HL-60 (cell line): ENCODE data around the gene TBC1D22A.

Source experiments
- DNase-seq, 2 experiments: peaks; one replicate each; pipeline ENCODE4 v3.0.0-alpha.2; 2010 to 2020; ENCODE audit warnings: low read depth in 1 of 2, low spot score in 1 of 2
- H3K27ac ChIP-seq: fragments of 250-450 bp; sonication (Bioruptor Pico); replicated peaks from 2 replicates; pipeline ENCODE4 v1.5.1; 2020; ENCODE audit warnings: mild to moderate bottlenecking, moderate library complexity
- H3K27me3 ChIP-seq: fragments of 250-450 bp; sonication (Bioruptor Pico); 2 replicates; pipeline ENCODE4 v1.5.1; 2021; ENCODE audit warnings: mild to moderate bottlenecking, moderate library complexity; ENCODE audit not compliant: insufficient read depth, poor library complexity, severe bottlenecking
- H3K4me3 ChIP-seq: replicated peaks from 2 replicates; pipeline ENCODE4 v1.5.1; 2011; ENCODE audit warnings: mild to moderate bottlenecking, control low read depth, low read length; ENCODE audit not compliant: insufficient read depth
- CTCF ChIP-seq: IDR thresholded peaks from one replicate; pipeline ENCODE4 v1.5.1; 2011; ENCODE audit warnings: low read length, control low read depth, inconsistent platforms; ENCODE audit not compliant: insufficient read depth
- GABPA ChIP-seq: IDR thresholded peaks from 2 replicates; pipeline ENCODE4 v1.6.1; 2012; ENCODE audit warnings: low read depth
- POLR2AphosphoS5 ChIP-seq: IDR thresholded peaks from 2 replicates; pipeline ENCODE4 v1.6.1; 2012; ENCODE audit warnings: low read depth
- REST ChIP-seq: IDR thresholded peaks from 2 replicates; pipeline ENCODE4 v1.6.1; 2012; ENCODE audit warnings: low read depth; ENCODE audit not compliant: insufficient replicate concordance
- SPI1 ChIP-seq: IDR thresholded peaks from 2 replicates; pipeline ENCODE4 v1.6.1; 2012; ENCODE audit warnings: low read depth, mild to moderate bottlenecking, borderline replicate concordance

TBC1D22A gene

GRCh38 chr22:47201186-47201995, 438.9 kb downstream of the TBC1D22A start:
- H3K27me3 ChIP-seq = no peaks in the 10 kb centered on the region
- no peak for TF ChIP-seq GABPA
- DNase-seq = no peak
- H3K27ac ChIP-seq = no peak overlapping the region
- H3K4me3 ChIP-seq = no peak overlapping the region

GRCh38 chr22:47201996-47202818, 439.8 kb downstream of the TBC1D22A start:
- Histone ChIP-seq H3K27ac (no peak overlapping the region), H3K4me3 (no peak overlapping the region), H3K27me3 (no peaks in the 10 kb centered on the region)
- DNase-seq = no peak
- TF ChIP-seq REST (no peak), SPI1 (no peak), CTCF (no peak), POLR2AphosphoS5 (no peak)

- DNase-seq = no peak
- H3K27me3 ChIP-seq = no peaks in the 10 kb centered on the region
- TF ChIP-seq SPI1 (no peak), POLR2AphosphoS5 (no peak), GABPA (no peak), REST (no peak), CTCF (no peak)
- no peak overlapping the region for H3K27ac ChIP-seq
- H3K4me3 ChIP-seq = no peak overlapping the region
Measured at GRCh38 chr22:47202819-47203553, 440.5 kb downstream of the TBC1D22A start.

- Histone ChIP-seq H3K4me3 (no peak overlapping the region), H3K27ac (no peak overlapping the region), H3K27me3 (no peaks in the 10 kb centered on the region)
- no peak for TF ChIP-seq CTCF
- no peak for TF ChIP-seq GABPA
- no peak for TF ChIP-seq REST
- no peak for TF ChIP-seq SPI1
- TF ChIP-seq POLR2AphosphoS5 = no peak
- no peak for DNase-seq
Measured at GRCh38 chr22:47203554-47203991, 441.1 kb downstream of the TBC1D22A start.
